T-helper 17 cell (primary cell): ENCODE results near the gene RAB6B. TPM values are rescaled to one million over a fixed set of nuclear protein-coding genes. Genes with fewer than 3 reads are reported as not detected.

Experiments used
- ATAC-seq: fragments of 150-1000 bp; cut with Tn5 transposase; 2 replicates; pipeline ENCODE4 v1.10.0; 2021; ENCODE audit warnings: mild to moderate bottlenecking, moderate library complexity
- DNase-seq, 3 donors: peaks; one replicate each; pipeline versions ENCODE4 v3.0.0 to v3.0.0-alpha.2; 2020 to 2021
- H3K9me3 ChIP-seq: one replicate; pipeline ENCODE4 v1.7.0; 2013; ENCODE audit warnings: low read length, mild to moderate bottlenecking; ENCODE audit not compliant: control insufficient read depth, poor library complexity, severe bottlenecking
- H3K27ac Mint-ChIP-seq: one replicate; pipeline ENCODE4 v1.8.0; 2022; ENCODE audit warnings: mild to moderate bottlenecking, moderate library complexity, mixed read lengths
- H3K27me3 Mint-ChIP-seq: one replicate; pipeline ENCODE4 v1.8.0; 2022; ENCODE audit warnings: mixed read lengths
- H3K36me3 Mint-ChIP-seq: one replicate; pipeline ENCODE4 v1.8.0; 2022; ENCODE audit warnings: low read depth, mixed read lengths
- H3K4me1 Mint-ChIP-seq: one replicate; pipeline ENCODE4 v1.8.0; 2022; ENCODE audit warnings: mild to moderate bottlenecking, mixed read lengths
- H3K4me3 Mint-ChIP-seq: one replicate; pipeline ENCODE4 v1.8.0; 2022; ENCODE audit warnings: mild to moderate bottlenecking, moderate library complexity, mixed read lengths
- total RNA-seq, 4 donors: library from RNA in 2 of 4; stranded (reverse) in 2 of 4; gene quantifications; one replicate each; pipeline ENCODE4 v1.2.3 and lab custom pipeline; 2022 to 2026

The RAB6B gene
- total RNA-seq, 2 donors from 2014 or later = 1.8 to 4.3 TPM

DNA sequence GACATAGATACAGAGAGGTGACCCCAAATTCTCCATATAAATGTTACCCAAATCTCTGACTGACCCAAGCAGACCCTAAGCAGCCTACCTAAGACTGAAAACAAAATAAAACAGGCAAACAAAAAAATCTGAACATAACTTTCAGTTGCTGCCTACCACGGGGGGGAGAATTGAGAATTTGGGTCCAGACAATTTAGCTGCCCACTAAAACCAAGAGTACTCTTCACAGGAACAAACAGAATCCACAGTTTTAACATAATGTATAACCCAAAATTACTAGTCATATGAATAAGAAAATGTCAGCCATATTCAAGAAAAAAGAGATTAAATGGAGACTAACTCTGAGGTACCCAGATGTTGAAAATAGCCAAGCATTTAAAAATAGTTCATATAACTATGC is 45.6 kb downstream of the RAB6B start:
- Mint-ChIP-seq H3K36me3 (no peaks in the 10 kb centered on the region), H3K4me3 (no peak overlapping the region), H3K27ac (no peak overlapping the region), H3K4me1 (no peaks in the 10 kb centered on the region), H3K27me3 (peaks cover 34% of the 10 kb centered on the region)
- H3K9me3 ChIP-seq = no peaks in the 10 kb centered on the region
- no peak for ATAC-seq
- DNase-seq = no peak

DNA sequence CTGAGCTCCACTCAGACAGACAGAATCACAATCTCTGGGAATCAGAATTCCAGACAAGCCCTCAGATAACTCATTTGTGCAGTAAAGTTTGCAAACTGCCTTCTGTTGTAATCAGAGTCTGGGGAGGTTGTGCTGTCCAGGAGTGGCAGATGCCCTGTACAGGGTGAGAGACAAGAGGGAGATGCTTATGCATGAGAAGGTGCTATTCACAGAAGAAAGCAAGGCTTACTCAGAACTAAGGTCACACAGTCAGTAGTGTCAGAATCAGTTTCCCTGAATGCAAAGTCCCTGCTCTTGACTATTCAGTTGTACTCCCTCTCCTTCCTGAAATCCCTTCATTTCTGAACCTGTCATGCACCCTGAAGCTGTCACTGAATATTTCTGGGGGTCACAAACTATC is 46.3 kb downstream of the RAB6B start:
- H3K4me3 Mint-ChIP-seq = no peak overlapping the region
- no peak for ATAC-seq
- no peak overlapping the region for H3K27ac Mint-ChIP-seq
- DNase-seq = no peak
- no peaks in the 10 kb centered on the region for H3K36me3 Mint-ChIP-seq
- no peaks in the 10 kb centered on the region for H3K4me1 Mint-ChIP-seq
- no peaks in the 10 kb centered on the region for H3K9me3 ChIP-seq
- peaks cover 37% of the 10 kb centered on the region for H3K27me3 Mint-ChIP-seq

DNA sequence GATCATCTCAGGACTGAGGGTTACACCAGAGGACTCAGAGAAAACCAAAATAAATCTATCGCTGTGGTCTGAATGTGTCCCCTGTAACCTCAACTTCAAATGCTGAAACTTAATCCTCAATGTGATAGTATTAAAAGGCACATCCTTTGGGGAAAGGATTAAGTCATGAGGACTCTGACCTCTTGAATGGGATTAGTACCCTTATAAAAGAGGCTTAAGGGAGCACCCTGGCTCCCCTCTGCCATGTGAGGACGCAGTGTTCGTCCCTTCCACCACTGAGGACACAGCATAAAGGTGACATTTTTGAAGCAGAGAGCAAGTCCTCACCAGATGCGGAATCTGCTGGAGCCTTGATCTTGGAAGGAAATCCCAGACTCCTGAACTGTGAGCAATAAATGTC is 50.6 kb downstream of the RAB6B start:
- DNase-seq (no peak), ATAC-seq (no peak)
- Mint-ChIP-seq H3K4me3 (no peak overlapping the region), H3K27me3 (peaks cover 45% of the 10 kb centered on the region), H3K4me1 (peaks cover 6% of the 10 kb centered on the region), H3K36me3 (no peaks in the 10 kb centered on the region), H3K27ac (no peak overlapping the region)
- H3K9me3 ChIP-seq = no peaks in the 10 kb centered on the region

DNA sequence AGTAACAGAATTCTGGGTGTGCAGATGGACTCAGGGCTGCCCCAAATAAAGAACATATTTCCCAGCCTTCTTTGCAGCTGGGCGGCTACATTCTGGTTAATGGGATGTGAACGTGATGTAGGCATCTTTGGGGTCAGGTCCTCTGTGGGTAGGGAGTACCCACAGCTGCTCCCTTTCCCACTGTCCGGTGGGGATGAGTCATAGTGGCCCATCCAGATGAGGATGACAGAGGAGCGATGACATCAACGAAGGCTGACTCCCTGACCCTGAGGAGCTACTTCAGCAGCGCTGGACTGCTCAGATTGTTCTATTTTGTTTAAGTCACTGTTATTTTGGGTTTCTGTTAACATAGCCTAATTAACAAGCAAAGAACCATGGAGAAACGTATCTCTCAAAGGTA is 52.0 kb downstream of the RAB6B start:
- H3K27me3 Mint-ChIP-seq = peaks cover 42% of the 10 kb centered on the region
- no peak overlapping the region for H3K4me3 Mint-ChIP-seq
- ATAC-seq (no peak), DNase-seq (no peak)
- peaks cover 6% of the 10 kb centered on the region for H3K4me1 Mint-ChIP-seq
- no peaks in the 10 kb centered on the region for H3K9me3 ChIP-seq
- H3K27ac Mint-ChIP-seq = no peak overlapping the region
- no peaks in the 10 kb centered on the region for H3K36me3 Mint-ChIP-seq

DNA sequence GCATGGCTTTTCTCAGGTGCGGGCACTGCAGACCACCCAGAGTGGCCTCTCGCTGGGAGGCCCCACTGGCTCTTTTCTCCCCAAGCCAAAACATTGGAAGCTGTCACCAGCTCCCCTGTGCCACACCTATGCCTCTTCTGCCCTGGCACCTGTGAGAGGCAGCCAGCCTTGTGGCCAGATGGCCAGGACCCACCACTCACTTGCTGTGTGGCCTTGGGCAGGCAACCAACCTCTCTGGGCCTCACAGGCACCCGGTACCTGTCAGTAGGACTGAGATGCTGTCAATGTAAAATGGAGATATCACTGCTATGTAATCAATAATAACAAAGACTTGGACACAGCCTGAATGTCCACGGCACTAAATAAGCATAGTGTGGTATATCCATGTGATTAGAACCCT is 53.5 kb downstream of the RAB6B start:
- DNase-seq = no peak
- no peaks in the 10 kb centered on the region for H3K9me3 ChIP-seq
- no peaks in the 10 kb centered on the region for H3K36me3 Mint-ChIP-seq
- H3K4me3 Mint-ChIP-seq = no peak overlapping the region
- H3K27ac Mint-ChIP-seq = no peak overlapping the region
- no peak for ATAC-seq
- H3K27me3 Mint-ChIP-seq = peaks cover 36% of the 10 kb centered on the region
- peaks cover 6% of the 10 kb centered on the region for H3K4me1 Mint-ChIP-seq

DNA sequence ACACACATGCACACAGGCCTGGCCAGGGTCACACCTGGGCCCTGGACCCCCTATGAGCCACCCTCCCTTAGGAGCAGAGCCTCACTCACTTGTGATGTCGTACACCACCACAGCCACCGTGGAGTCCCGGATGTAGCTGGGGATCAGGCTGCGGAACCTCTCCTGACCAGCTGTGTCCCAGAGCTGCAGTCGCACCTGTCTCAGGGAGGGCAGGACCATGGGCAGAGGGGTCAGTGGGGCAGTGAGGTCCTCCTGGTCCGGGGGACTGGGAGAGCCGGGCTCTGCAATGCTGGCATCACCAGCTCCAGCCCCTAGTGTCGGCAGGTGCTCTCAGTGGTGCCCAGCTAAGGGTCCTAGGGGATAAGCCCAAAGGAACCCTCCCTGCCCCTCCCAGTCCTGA is 54.5 kb downstream of the RAB6B start:
- ATAC-seq = no peak
- no peak for DNase-seq
- H3K36me3 Mint-ChIP-seq = no peaks in the 10 kb centered on the region
- H3K27me3 Mint-ChIP-seq = peaks cover 35% of the 10 kb centered on the region
- no peak overlapping the region for H3K27ac Mint-ChIP-seq
- H3K9me3 ChIP-seq = no peaks in the 10 kb centered on the region
- no peak overlapping the region for H3K4me3 Mint-ChIP-seq
- peaks cover 6% of the 10 kb centered on the region for H3K4me1 Mint-ChIP-seq

DNA sequence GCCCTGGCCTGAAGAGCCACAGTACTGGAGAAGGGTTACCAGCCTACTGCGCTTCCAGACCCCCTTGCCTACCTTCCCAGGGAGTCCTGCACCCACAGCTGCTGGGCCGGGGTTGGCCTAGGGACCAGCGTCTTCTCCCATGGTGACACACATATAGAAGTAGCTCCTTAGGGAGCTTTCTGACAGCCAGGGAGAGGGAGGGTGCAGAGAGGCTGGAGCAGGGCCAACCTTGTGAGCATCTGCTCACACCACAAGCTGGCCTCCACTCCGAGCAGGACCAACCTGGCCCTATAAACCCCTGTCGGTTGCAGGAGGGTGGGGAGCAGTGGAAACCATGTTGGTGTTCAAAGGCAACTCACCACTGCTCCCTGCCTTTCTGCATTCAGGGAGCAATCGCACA is 54.9 kb downstream of the RAB6B start:
- Mint-ChIP-seq H3K4me3 (no peak overlapping the region), H3K27ac (no peak overlapping the region), H3K27me3 (peaks cover 34% of the 10 kb centered on the region), H3K36me3 (no peaks in the 10 kb centered on the region), H3K4me1 (peaks cover 6% of the 10 kb centered on the region)
- H3K9me3 ChIP-seq = no peaks in the 10 kb centered on the region
- DNase-seq (no peak), ATAC-seq (no peak)

DNA sequence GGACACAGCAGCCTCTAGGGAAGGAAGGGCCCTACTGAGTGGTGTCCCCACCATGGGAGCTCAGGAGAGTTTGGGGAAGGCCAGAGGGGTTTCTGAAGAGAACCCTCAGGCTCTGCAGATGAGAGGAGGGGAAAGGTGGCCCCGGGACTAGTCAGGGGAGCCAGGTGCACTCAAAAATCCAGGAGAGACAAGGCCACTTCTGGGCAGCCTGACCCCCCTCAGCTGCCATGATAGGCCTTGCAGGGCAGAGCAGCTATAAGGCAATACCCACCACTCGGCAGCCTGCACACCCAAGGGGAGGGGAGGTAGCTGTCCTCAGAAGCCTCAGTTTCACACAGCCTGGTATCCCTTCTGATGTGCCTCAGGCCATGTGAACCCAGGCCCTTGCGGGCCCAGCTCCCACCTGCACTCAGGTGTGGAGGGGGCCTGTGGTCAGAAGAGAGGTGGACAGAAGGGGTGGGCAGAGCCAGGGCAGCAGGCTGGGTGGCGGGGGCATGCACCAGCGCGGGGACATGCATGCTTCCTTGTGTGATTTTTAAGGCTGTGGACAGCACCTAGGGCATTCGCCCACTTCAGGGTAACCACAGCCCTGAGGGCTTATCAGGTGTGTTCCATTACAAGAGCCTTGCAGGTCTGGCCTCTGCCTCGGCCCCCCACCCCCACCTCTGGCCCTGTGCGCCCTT is 55.5 kb downstream of the RAB6B start:
- peaks cover 36% of the 10 kb centered on the region for H3K27me3 Mint-ChIP-seq
- peaks cover 6% of the 10 kb centered on the region for H3K4me1 Mint-ChIP-seq
- no peak overlapping the region for H3K4me3 Mint-ChIP-seq
- ATAC-seq = no peak
- no peak overlapping the region for H3K27ac Mint-ChIP-seq
- no peak for DNase-seq
- peaks cover under 1% of the 10 kb centered on the region for H3K36me3 Mint-ChIP-seq
- H3K9me3 ChIP-seq = no peaks in the 10 kb centered on the region

DNA sequence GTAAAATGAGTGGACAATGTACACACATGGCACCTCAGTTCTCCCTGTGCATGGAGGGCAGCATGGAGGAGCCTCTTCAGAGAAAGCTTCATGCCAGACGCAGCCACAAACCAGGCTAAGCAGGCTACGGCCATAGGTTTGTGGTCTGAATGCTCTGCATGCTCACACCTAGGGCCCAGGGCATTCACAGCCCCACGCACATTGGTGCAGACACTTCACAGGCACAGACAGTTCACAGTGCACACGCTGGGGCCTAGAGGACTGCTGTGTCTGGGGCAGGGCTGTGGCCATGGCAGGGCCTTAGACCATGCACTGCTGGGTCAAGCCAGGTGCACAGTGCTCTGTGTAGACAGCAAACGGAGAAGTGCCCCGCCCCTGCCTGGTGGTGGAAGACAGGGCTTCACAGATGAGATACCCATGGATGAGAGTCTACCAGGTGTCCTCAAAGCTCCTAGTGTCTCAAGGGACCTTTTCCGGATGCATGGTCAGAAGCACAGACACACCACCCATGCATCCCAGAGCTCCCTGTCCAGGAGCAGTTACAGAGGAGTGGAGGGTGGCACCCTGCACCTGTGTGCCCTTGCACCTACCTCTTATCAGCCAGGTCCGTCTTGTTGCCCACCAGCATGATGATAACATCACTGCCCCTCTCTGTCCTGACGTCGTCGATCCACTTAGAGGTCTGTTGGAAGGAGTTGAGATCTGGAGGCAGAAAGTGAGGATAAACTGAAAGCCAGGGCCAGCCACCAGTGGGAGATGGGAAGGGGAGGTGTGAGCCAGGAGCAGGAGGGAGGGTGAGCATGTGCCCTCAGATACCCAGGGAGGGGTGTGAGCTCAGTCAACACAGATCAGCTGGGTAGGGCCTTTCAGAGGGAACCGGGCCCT is 56.5 kb downstream of the RAB6B start:
- H3K4me1 Mint-ChIP-seq = peaks cover 8% of the 10 kb centered on the region
- no peaks in the 10 kb centered on the region for H3K9me3 ChIP-seq
- ATAC-seq = no peak
- peaks cover 36% of the 10 kb centered on the region for H3K27me3 Mint-ChIP-seq
- H3K4me3 Mint-ChIP-seq = no peak overlapping the region
- H3K27ac Mint-ChIP-seq = no peak overlapping the region
- H3K36me3 Mint-ChIP-seq = peaks cover 4% of the 10 kb centered on the region
- no peak for DNase-seq

DNA sequence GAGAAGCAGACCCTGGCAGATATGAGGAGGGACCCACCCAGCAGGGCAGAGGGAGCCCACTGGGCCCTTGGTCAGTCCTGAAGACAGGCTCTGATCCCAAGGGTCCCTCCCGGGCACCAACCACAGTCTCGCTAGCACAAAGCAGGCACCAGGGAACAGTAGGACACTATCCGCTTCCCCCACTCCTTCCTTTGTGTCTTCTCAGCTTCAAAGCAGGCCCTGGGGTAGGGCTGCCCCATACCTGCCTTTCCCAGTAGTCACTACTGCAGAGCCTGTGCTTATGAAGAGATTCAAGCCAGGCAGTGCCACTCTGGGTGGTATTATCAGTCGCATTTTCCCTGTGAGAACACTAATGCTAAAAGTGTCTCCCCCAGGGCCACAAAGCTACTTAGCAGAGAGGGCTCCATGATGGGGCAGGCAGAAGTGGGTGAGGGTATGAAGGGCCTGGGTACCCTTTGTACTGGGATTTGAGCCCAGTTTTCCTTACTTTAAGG is 57.3 kb downstream of the RAB6B start:
- peaks cover 4% of the 10 kb centered on the region for H3K36me3 Mint-ChIP-seq
- no peak for ATAC-seq
- no peak overlapping the region for H3K4me3 Mint-ChIP-seq
- peaks cover 5% of the 10 kb centered on the region for H3K4me1 Mint-ChIP-seq
- H3K27ac Mint-ChIP-seq = no peak overlapping the region
- no peak for DNase-seq
- H3K9me3 ChIP-seq = no peaks in the 10 kb centered on the region
- peaks cover 39% of the 10 kb centered on the region for H3K27me3 Mint-ChIP-seq

DNA sequence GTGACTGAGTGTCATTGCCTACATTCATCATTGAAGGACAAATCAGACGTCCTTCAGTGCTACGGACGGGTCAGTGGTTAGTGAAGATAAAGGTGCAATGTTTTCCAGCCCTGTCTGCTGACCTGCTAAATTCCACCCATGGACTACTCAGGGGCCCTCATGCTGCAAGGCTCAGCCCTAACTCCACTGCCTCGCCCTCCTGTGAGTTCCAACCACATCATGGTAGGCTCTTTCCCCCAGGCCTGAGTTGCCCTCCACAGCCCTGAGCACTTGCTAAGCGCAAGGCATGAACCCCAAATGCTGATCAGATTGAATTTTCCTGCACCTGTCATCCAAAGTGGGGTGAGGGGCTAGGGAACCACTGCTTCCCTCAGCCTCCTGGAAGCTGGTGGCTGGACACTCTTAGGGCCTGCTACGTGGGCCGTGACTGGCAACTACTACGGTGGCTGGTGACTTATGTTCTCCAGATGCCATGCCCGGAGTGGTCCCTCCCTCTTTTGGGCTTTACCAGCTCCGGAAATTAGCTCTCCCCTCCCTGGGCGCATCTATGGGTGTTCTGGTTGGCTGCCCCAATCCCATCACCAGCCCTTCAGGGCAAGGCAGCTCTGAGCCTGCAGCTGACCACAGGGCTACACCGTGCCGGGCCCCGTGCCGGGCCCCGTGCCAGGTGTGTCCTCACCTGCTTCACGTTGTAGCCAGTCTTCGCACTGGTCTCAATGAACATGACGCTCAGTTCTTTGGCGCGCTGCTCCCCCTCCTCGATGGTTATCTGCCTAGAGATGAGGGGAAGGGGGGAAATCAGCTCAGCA is 58.0 kb downstream of the RAB6B start:
- H3K9me3 ChIP-seq = no peaks in the 10 kb centered on the region
- ATAC-seq = no peak
- Mint-ChIP-seq H3K27ac (no peak overlapping the region), H3K4me3 (no peak overlapping the region), H3K27me3 (peaks cover 41% of the 10 kb centered on the region), H3K36me3 (peaks cover 4% of the 10 kb centered on the region), H3K4me1 (peaks cover 5% of the 10 kb centered on the region)
- DNase-seq = no peak

DNA sequence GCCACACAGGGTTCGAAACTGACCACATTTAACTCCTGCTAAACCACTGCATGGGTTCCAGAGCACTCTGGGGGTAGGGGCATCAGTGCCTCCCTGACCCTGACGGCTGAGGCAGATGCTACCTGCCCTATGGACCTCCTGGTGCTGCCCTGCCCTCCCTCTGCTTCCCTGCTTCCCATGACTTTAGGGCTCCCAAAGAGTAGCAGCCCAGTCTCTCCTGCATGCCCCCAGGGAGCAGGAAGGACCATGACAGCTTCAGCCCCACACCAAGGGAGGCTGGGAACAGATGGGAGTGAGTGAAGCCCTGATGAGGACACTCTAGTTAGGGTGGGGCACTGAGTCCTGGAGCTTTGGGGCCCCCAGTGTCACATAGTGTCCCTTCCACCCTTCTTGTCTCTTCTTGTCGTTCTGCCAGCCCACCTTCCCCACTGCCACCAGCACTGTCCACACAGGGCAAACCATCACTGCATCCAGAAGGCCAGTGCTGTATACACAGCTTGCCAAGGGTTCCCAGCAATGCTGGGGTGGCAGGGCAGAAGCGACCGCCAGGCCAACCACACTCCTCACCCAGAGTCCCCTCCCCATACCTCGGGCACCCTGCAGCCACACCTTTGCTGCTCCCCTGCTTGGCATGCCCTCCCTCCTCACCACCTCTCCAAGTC is 59.1 kb downstream of the RAB6B start:
- no peak for DNase-seq
- no peaks in the 10 kb centered on the region for H3K9me3 ChIP-seq
- no peak for ATAC-seq
- Mint-ChIP-seq H3K4me1 (peaks cover 4% of the 10 kb centered on the region), H3K4me3 (no peak overlapping the region), H3K27me3 (peaks cover 35% of the 10 kb centered on the region), H3K36me3 (peaks cover 4% of the 10 kb centered on the region), H3K27ac (no peak overlapping the region)

DNA sequence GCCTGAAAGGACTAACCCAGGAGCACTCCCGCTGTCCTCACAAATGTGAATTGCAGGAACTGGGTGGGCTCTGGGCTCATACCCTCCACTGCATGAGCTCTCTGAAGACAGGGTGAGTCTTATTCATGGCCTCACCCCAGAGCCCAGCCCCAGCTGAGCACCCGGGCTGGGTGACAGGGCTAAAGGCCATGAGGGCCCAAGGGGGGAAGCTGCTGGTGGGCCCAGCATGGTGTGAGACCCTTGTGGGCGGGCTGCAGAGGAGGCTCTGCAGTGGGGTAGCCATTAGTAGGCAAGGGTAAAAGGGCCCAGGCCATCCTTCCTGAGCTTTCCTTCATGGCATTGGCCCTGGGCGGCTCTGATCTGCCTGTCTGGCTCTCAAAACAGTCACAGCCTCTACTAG is 59.7 kb downstream of the RAB6B start:
- peaks cover 35% of the 10 kb centered on the region for H3K27me3 Mint-ChIP-seq
- DNase-seq (no peak), ATAC-seq (no peak)
- H3K27ac Mint-ChIP-seq = no peak overlapping the region
- H3K9me3 ChIP-seq = no peaks in the 10 kb centered on the region
- H3K4me3 Mint-ChIP-seq = no peak overlapping the region
- H3K36me3 Mint-ChIP-seq = peaks cover 4% of the 10 kb centered on the region
- peaks cover 4% of the 10 kb centered on the region for H3K4me1 Mint-ChIP-seq
